Omental fat pad (tissue), 4 donors: ENCODE data around the gene AIPL1. TPM values are rescaled to one million over a fixed set of nuclear protein-coding genes. Genes with fewer than 3 reads are reported as not detected.
A peak's percentile ranks its signal among the peaks of the same experiment; 100 is the strongest.

Experiments used
- ATAC-seq: fragments of 150-250 bp; one replicate; pipeline ENCODE4 v1.9.1; 2016; ENCODE audit warnings: mild to moderate bottlenecking, moderate library complexity; ENCODE audit not compliant: low FRiP score
- DNase-seq: peaks from one replicate; pipeline ENCODE4 v3.0.0-alpha.2; 2019; ENCODE audit warnings: low spot score
- CTCF ChIP-seq, 3 donors: fragments of 450-650 bp; IDR thresholded peaks; one replicate each; pipeline ENCODE4 v1.5.1; 2016 to 2017; ENCODE audit warnings: antibody characterized with exemption in 3 of 3, mild to moderate bottlenecking in 3 of 3, moderate library complexity in 2 of 3
- total RNA-seq, 4 donors: library from RNA; depleted of rRNA; stranded (reverse); fragments of >200 nt; gene quantifications; one replicate each; pipeline ENCODE4 v1.1.0, GENCODE V29; 2016

AIPL1 gene
- total RNA-seq, 4 donors from 2014 or later, result not detected

GRCh38 chr17:6374761-6375312 is 60.1 kb downstream of the AIPL1 start:
- DNase-seq (no peak), ATAC-seq (peak; percentile 62)
- TF ChIP-seq CTCF (IDR thresholded peaks at IDR 0.05), result no peak

GRCh38 chr17:6374271-6374691 is 60.6 kb downstream of the AIPL1 start:
- TF ChIP-seq CTCF (IDR thresholded peaks at IDR 0.05), result no peak
- no peak for DNase-seq
- no peak for ATAC-seq

Other genes starting within 250 kb of the AIPL1 start
- gene PIMREG, start 9.3 kb upstream of the AIPL1 start, total RNA-seq, result 1 to 10 TPM in 1 of 4 donors, under 1 TPM in 1, not detected in 2; 0.47 to 1.2 TPM
- gene PITPNM3, start 121.4 kb upstream of the AIPL1 start, total RNA-seq, result 1 to 10 TPM in 3 of 4 donors, under 1 TPM in 1; 0.82 to 3.5 (median 2.5) TPM
- 10 to 100 TPM in 3 of 4 donors, 1 to 10 TPM in 1; 9.5 to 11.8 (median 11.1) TPM for gene KIAA0753, start 205.6 kb upstream of the AIPL1 start, total RNA-seq
- 100 to 1,000 TPM in 2 of 4 donors, 10 to 100 TPM in 2; 58.5 to 155 (median 109) TPM for gene TXNDC17, start 205.9 kb upstream of the AIPL1 start, total RNA-seq
- gene MED31, start 216.5 kb upstream of the AIPL1 start, total RNA-seq, result 1 to 10 TPM; 5.5 to 9.9 (median 8.2) TPM
- under 1 TPM; 0.56 to 0.79 (median 0.63) TPM for gene C17orf100, start 216.6 kb upstream of the AIPL1 start, total RNA-seq